ENCODE data around the gene RNF145.

DNA sequence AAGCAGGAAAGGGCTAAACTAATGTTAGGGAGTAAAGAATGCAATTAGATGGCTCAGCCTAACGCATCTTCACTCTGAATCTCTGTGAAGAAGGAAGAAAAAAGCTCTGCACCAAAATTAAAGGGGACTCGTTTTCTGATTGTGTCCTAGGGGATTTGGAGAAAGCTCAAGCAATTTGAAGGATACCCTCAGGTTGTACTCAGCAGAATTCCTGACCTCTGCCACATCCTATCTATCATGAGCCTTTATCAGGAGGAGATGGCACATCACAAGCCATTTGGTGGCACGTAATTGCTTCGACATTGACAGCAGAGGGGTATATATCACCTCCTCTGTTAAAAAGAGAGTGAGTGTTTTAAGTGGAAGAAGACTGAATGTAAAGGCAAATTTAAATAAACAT lies 77.4 kb downstream of the RNF145 start:
- TF ChIP-seq, protein P1, sequence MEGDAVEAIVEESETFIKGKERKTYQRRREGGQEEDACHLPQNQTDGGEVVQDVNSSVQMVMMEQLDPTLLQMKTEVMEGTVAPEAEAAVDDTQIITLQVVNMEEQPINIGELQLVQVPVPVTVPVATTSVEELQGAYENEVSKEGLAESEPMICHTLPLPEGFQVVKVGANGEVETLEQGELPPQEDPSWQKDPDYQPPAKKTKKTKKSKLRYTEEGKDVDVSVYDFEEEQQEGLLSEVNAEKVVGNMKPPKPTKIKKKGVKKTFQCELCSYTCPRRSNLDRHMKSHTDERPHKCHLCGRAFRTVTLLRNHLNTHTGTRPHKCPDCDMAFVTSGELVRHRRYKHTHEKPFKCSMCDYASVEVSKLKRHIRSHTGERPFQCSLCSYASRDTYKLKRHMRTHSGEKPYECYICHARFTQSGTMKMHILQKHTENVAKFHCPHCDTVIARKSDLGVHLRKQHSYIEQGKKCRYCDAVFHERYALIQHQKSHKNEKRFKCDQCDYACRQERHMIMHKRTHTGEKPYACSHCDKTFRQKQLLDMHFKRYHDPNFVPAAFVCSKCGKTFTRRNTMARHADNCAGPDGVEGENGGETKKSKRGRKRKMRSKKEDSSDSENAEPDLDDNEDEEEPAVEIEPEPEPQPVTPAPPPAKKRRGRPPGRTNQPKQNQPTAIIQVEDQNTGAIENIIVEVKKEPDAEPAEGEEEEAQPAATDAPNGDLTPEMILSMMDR (IDR thresholded peaks at IDR 0.05): no peak
- TF ChIP-seq EP300 (IDR thresholded peaks at IDR 0.05) (no peak), POLR2AphosphoS5 (IDR thresholded peaks at IDR 0.05) (no peak), POLR2A (IDR thresholded peaks at IDR 0.05) (no peak)
